Measurements from ENCODE around the gene MACROD2.

Gene MACROD2

DNA sequence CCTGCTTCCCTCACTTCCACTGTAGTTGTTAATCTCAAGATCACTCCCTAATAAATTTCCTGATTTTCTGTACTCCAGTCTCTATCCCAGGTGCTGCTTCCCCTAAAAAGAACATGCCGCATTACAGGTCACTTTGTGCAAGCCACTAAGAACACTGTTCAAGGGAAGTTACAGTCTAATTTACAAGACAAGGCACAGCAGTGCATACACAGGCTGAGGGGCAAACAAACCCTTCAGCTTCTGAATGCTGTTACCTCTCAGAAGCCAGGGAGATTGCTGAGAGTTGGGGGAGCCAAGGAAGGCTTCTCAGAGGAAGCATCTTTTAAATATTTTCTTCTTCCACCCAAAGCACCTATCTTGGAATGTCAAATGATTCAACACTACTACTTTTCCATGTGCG, 787.4 kb downstream of the MACROD2 start:
- DNase-seq, result no peak

DNA sequence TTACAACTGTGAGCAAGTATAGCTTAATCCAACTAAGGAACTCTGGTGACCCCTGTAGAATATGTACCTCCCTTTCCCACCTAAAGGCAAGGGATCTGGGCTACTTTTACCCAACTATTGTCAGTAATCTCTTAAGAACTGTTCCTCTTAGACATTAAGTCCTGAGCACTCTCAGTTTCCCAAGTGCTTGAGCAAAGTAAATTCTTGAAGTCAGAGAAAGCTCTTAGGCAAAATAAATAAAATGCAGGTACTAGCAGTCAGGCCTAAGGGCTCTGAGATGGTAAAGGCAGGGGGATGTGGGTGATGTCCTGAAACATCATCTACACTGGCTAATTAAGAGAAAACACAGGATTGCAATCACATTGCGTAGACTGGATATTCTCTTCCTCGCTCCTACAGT, 788.5 kb downstream of the MACROD2 start:
- DNase-seq, result no peak

GRCh38 chr20:14785065-14785743, 789.9 kb downstream of the MACROD2 start:
- no peak for DNase-seq

GRCh38 chr20:14790190-14790589, 794.9 kb downstream of the MACROD2 start:
- DNase-seq, result no peak

DNA sequence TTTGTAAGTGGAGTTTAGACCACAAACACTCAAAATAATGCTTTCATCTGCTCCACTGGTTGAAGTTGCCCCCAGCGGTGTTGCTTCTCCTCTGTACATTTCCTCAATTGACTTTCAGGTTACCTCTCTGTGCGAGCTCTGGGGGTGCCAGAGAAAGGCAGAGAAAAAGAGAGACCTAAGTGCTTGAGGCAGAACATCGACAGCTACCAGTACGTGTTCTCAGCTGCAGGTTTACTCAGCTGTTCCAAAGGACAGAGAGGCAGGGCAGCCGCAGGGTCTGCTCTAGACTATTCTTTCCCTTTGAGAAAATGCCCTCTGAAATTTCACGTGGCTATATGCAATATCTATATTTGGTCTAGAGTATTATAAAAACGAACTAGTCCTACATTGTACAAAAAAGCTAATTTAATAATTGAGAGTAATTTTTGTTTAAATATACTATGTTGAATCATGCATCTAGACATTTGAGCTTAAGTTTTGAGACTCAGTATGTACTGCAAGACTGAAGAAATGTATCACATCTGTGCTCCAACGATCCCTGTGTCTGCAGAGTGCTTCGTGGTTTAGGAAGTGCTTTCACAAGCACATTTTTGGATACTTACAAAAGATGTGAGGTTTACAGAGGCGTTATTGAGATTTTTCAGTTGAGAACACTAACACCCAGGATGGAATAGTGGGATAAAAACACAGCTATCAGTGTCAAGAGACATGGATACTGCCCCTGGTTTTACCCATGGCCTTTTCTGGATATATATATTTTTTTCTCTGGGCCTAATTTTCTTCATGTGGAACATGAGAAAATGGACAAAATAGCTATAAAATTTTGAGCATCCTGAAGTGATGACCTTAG, 795.7 kb downstream of the MACROD2 start:
- no peak for DNase-seq

GRCh38 chr20:14792915-14793314, 797.6 kb downstream of the MACROD2 start:
- DNase-seq, result no peak

- no peak for DNase-seq
Measured at GRCh38 chr20:14799545-14800216, 804.4 kb downstream of the MACROD2 start.

- DNase-seq, result no peak
Measured at GRCh38 chr20:14800707-14801425, 805.5 kb downstream of the MACROD2 start.

- DNase-seq, result no peak
Measured at GRCh38 chr20:14801591-14802325, 806.4 kb downstream of the MACROD2 start.

DNA sequence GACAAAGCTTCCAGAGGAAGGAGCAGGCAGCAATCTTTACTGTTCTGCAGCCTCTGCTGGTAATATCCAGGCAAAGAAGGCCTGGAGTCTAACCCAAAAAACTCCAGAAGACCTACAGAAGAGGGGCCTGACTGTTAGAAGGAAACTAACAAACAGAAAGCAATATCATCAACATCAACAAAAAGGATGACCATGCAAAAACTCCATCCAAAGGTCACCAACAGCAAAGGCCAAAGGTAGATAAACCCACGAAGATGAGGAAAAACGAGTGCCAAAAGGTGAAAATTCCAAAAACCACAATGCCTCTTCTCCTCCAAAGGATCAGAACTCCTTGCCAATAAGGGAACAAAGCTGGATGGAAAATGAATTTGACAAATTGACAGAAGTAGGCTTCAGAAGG, 811.9 kb downstream of the MACROD2 start:
- no peak for DNase-seq

GRCh38 chr20:14815340-14815739, 820.0 kb downstream of the MACROD2 start:
- no peak for DNase-seq

DNA sequence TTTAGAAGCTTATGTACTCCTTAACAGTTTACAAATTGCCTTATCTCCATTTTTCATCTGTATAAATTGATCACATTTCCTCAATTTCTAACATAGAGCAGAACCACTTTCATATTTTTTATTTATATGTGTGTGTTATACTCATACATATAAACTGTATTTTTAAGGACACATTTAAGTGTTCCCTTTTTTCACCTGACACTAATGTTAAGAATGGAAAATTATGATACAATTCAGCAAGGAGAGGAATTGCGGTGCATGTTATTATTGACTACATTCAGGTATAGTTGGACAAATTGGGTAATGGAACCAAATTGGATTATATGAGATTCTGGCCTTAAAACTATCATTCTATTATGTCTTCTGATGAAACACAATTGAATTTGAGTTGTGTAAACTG, 821.2 kb downstream of the MACROD2 start:
- DNase-seq, result no peak

- no peak for DNase-seq
Measured at GRCh38 chr20:14817101-14817500, 821.8 kb downstream of the MACROD2 start.

DNA sequence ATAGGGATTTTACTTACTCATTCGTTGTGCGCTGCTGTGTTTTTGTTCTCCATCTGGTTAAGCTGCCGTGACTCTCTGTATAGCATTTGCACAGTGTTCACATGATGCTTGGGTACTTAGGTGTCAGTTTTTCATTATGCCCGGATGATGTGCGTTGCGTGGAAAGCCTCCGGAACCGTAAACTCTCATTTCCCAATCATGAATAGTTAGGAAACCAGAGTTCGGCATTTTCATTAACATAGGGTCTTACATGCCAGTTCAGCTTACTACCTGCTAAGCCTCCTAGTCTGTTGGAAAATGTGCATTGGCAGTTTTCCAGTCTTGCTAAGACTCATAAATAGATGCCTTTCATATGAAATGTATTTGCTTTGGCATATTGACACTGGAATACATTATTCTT, 825.5 kb downstream of the MACROD2 start:
- no peak for DNase-seq

GRCh38 chr20:14821251-14821650, 825.9 kb downstream of the MACROD2 start:
- no peak for DNase-seq

- no peak for DNase-seq
Measured at GRCh38 chr20:14824996-14825395, 829.7 kb downstream of the MACROD2 start.

GRCh38 chr20:14826543-14827313, 831.4 kb downstream of the MACROD2 start:
- DNase-seq, result no peak

DNA sequence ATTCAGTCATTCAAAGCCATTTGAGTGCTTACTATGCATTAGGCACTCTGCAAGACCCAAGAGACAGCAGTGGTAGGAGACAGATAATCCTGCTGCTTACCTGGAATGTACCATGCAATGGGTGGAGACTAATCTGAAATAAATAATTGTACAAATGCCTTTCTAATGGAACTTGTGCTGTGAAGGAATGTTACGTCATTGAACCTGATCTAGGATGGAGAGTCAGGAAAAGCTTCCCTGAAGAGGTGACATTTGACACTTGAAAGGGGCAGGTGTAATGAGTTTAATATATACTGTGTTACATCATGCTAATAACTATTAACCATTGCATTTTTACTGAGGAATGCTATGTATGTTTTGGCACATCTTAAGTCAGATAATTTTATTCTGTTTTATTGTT, 833.1 kb downstream of the MACROD2 start:
- no peak for DNase-seq

DNA sequence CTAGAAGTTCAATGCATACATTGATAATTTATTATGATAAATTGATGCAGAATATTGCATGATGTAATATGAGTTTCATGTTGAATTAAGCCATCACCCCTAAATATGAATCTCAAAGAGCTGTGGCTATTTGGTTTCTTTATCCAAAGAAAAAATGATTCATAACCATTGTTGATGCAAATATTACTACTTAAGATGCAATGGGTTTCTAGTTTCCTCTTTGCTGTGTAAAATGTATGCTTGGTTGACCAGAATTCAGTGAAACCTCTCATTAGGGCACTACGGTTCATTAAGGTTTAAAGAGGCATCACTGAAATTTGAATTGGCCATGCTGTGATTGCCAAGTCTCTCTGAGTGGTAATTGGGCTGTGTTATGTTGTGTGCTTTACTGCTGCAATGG, 834.6 kb downstream of the MACROD2 start:
- DNase-seq, result no peak

DNA sequence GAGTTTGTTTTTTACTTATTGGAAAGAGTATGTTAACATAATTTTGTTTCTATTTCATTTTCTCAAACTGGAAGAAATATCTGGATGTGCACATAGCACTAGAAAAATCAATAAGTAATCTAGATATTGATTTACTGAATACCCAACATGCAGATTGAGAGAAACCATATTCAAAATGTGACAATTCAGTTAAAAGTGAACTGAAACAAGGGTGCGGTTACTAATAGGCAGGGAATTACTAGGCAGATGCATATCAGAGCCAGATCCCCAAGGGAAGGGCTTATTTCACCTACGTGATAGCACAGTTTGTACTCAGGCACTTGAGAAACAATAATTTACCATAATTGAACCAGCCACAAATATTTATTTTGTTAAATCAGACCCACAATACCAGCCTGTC, 835.1 kb downstream of the MACROD2 start:
- DNase-seq, result no peak

DNA sequence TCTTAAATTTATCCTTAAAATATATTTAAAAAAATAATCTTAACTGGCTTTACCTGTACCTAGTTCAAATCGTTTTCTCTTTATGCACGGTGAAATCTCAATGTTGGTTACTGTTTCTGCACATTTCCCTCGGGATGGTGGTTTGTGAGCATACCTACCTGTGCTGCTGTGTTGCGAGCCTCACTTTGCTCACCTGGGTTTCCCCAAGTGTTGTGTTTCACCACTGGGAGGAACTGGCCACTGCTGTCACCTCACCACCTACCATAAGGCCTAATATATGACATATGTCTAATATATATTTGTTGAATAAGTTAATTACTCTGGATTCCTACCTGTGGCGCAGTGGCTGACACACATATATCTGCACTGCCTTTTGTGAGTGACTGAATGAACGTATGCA, 835.6 kb downstream of the MACROD2 start:
- DNase-seq, result no peak

DNA sequence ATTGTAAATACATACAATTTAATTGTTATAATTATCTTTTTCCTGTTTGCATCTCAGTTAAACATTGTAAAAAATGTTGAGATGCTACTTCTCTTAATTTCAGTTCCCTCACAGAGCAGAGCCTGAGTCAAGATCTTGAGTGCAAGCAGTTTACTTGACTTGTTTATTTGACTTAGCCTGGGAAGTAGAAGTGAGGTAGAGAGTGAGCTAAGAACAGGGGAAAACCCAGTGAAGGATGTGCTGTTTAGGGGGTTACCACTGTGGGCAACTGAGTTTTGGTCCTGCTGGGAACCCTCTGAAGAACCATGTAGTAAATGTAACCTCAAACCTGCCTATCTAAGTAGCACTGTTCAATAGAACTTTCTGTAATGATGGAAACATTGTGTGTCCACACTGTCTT, 837.3 kb downstream of the MACROD2 start:
- DNase-seq, result no peak

Measured in right forelimb (tissue), 1 donor.